Colonic mucosa (tissue), 4 donors: ENCODE measurements around the gene HUS1B. TPM values are rescaled to one million over a fixed set of nuclear protein-coding genes. Genes with fewer than 3 reads are reported as not detected.

Source experiments
- DNase-seq: peaks from one replicate; pipeline ENCODE4 v3.0.0-alpha.2; 2020
- H3K27ac ChIP-seq: fragments of 200-600 bp; one replicate; pipeline ENCODE4 v1.8.0; 2021
- H3K27me3 ChIP-seq: fragments of 200-600 bp; one replicate; pipeline ENCODE4 v1.8.0; 2021
- H3K36me3 ChIP-seq: fragments of 200-600 bp; one replicate; pipeline ENCODE4 v1.8.0; 2021
- H3K4me1 ChIP-seq: fragments of 200-600 bp; one replicate; pipeline ENCODE4 v1.8.0; 2021; ENCODE audit warnings: mild to moderate bottlenecking
- H3K4me3 ChIP-seq: fragments of 200-600 bp; one replicate; pipeline ENCODE4 v1.8.0; 2021
- H3K9ac ChIP-seq, 2 donors: one replicate each; pipeline ENCODE4 v1.7.0; 2013; ENCODE audit warnings: control low read depth in 2 of 2, low read depth in 2 of 2, low read length in 2 of 2
- H3K9me3 ChIP-seq: fragments of 200-600 bp; one replicate; pipeline ENCODE4 v1.8.0; 2021
- CTCF ChIP-seq: fragments of 200-600 bp; IDR thresholded peaks from one replicate; pipeline ENCODE4 v1.8.0; 2022; ENCODE audit warnings: antibody characterized with exemption, mild to moderate bottlenecking
- intact Hi-C: fragments of 100-400 bp; cut with DNase I; formaldehyde crosslinking; loops from one replicate; pipeline ENCODE4 v1.14.1; 2022
- total RNA-seq, 2 donors: library from RNA; stranded (reverse); fragmentation: NEBNext Ultra II Directional in 1 of 2; extraction: Animal tissue kit (Norgen Biotek cat#: 25700) in 1 of 2; gene quantifications; one replicate each; pipeline ENCODE4 v1.2.1, GENCODE V29; 2021
- donor health status: healthy.
- donor health status: DM: no; HTN: no; CAD: no.
- donor health status: DM: no; HTN: no; CAD: no.

Gene HUS1B
- total RNA-seq, 2 donors from 2014 or later: 0.64 to 1.1 TPM

- Histone ChIP-seq H3K4me1 (no peaks in the 10 kb centered on the region), H3K36me3 (no peaks in the 10 kb centered on the region)
- intact Hi-C loops: no loop called here
These were observed 36.0 kb downstream of the HUS1B start for GRCh38 chr6:620950-621349.

DNA sequence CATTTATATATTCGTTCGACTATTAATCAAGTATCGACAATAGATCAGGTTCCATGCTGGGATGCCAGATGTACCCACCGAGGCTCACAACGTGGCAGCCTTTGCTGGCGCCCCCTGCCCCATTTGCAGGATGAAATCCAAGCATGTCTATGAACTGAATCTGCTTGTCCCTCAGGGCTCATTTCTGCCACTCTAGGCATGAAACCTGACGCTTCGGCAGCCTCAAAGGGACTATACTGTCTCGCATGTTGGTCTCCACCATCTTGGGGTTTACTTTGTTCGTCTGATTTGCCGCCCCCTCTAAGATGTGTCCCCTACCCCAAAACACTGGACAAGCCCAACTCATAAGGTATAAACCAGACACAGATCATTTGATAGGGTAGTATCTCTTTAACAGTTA, 36.7 kb downstream of the HUS1B start:
- no peak overlapping the region for H3K27ac ChIP-seq
- no peak for DNase-seq
- H3K9ac ChIP-seq: no peak overlapping the region
- no peaks in the 10 kb centered on the region for H3K4me1 ChIP-seq
- H3K27me3 ChIP-seq: no peaks in the 10 kb centered on the region
- H3K9me3 ChIP-seq: no peaks in the 10 kb centered on the region
- H3K36me3 ChIP-seq: no peaks in the 10 kb centered on the region
- no peak overlapping the region for H3K4me3 ChIP-seq
- intact Hi-C loops: no loop called here
- TF ChIP-seq CTCF: no peak

More at GRCh38 chr6:620950-621349, 36.0 kb downstream of the HUS1B start:
- Histone ChIP-seq H3K9ac (no peak overlapping the region), H3K27me3 (no peaks in the 10 kb centered on the region), H3K27ac (no peak overlapping the region), H3K9me3 (no peaks in the 10 kb centered on the region), H3K4me3 (no peak overlapping the region)
- no peak for DNase-seq
- no peak for TF ChIP-seq CTCF

DNA sequence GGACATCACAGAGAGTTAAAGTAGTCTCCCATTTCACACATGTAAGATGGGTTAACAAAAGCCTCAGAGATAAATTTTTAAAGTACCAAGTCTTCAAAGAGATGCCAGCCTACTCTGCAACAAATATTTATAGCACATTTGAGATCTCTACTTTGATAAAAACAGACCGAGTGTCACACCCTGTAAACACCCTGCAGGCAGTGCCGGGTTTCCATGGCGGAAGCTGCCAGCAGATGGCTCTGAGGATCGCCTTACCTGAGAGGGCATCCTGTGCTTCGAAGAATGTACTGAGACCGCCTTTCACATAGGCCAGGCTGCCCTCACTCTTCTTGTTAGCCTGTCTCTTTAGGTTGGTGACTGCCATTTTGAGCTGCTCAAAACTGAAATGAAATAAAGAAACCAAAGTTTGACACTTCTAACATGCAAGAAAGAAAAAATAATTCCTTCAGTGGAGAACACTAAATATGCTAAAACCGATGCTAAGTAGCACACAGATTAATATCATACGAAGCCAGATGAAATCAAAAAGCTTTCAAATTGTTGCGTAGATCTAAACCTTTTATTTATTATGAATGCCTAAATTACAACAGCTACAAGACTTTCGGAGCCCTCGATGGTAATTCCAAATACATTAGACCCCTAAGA, 39.3 kb downstream of the HUS1B start:
- no peak for DNase-seq
- H3K27ac ChIP-seq: no peak overlapping the region
- H3K9me3 ChIP-seq: no peaks in the 10 kb centered on the region
- no peak overlapping the region for H3K4me3 ChIP-seq
- H3K27me3 ChIP-seq: no peaks in the 10 kb centered on the region
- H3K36me3 ChIP-seq: no peaks in the 10 kb centered on the region
- intact Hi-C loops: no loop called here
- no peak overlapping the region for H3K9ac ChIP-seq
- H3K4me1 ChIP-seq: no peaks in the 10 kb centered on the region
- TF ChIP-seq CTCF: no peak

- no peak overlapping the region for H3K27ac ChIP-seq
- no peaks in the 10 kb centered on the region for H3K9me3 ChIP-seq
- no peak overlapping the region for H3K4me3 ChIP-seq
- intact Hi-C loops: no loop called here
- H3K4me1 ChIP-seq: no peaks in the 10 kb centered on the region
- no peak for DNase-seq
- no peaks in the 10 kb centered on the region for H3K27me3 ChIP-seq
- no peaks in the 10 kb centered on the region for H3K36me3 ChIP-seq
- no peak overlapping the region for H3K9ac ChIP-seq
- TF ChIP-seq CTCF: no peak
These were observed 42.9 kb downstream of the HUS1B start for GRCh38 chr6:613981-614380.

GRCh38 chr6:611928-612327, 45.0 kb downstream of the HUS1B start:
- intact Hi-C loops: no loop called here
- no peak for TF ChIP-seq CTCF
- Histone ChIP-seq H3K36me3 (no peaks in the 10 kb centered on the region), H3K9ac (no peak overlapping the region), H3K9me3 (no peaks in the 10 kb centered on the region), H3K4me3 (no peak overlapping the region), H3K27ac (no peak overlapping the region), H3K4me1 (no peaks in the 10 kb centered on the region), H3K27me3 (no peaks in the 10 kb centered on the region)
- DNase-seq: no peak
